Adrenal gland (tissue), 12 donors: ENCODE data around the gene MDFI. TPM values are rescaled to one million over a fixed set of nuclear protein-coding genes. Genes with fewer than 3 reads are reported as not detected.

Experiments used
- DNase-seq, 7 donors: peaks; one replicate each; pipeline ENCODE4 v3.0.0-alpha.2; 2019 to 2020
- H3K27ac ChIP-seq, 5 donors: fragments of 200-600 bp; sonication (generic) in 4 of 5; 1 replicate in 3 of 5; 2 replicates in 2 of 5; pipeline versions ENCODE4 v1.5.1 to v1.8.0; 2016 to 2020; ENCODE audit warnings: mild to moderate bottlenecking in 1 of 5
- H3K27me3 ChIP-seq: fragments of 200-600 bp; 2 replicates; pipeline ENCODE4 v1.8.0; 2021
- H3K36me3 ChIP-seq, 2 donors: fragments of 200-600 bp; replicated peaks in 1 of 2; 1 replicate in 1 of 2; 2 replicates in 1 of 2; pipeline versions ENCODE4 v1.5.1 to v1.8.0; 2018 to 2022
- H3K4me1 ChIP-seq, 2 donors: fragments of 200-600 bp; replicated peaks in 1 of 2; 1 replicate in 1 of 2; 2 replicates in 1 of 2; pipeline versions ENCODE4 v1.5.1 to v1.8.0; 2018 to 2021
- H3K4me3 ChIP-seq, 4 donors: fragments of 200-600 bp; sonication (generic) in 3 of 4; one replicate each; pipeline ENCODE4 v1.5.1; 2016 to 2018
- H3K9me3 ChIP-seq, 3 donors: fragments of 200-600 bp; sonication (generic) in 1 of 3; replicated peaks in 1 of 3; 1 replicate in 2 of 3; 2 replicates in 1 of 3; pipeline versions ENCODE4 v1.5.1 to v1.8.0; 2016 to 2021
- POLR2A ChIP-seq, 2 donors: fragments of 450-650 bp; IDR thresholded peaks; one replicate each; pipeline ENCODE4 v1.6.1; 2017; ENCODE audit warnings: antibody characterized with exemption in 2 of 2, mild to moderate bottlenecking in 2 of 2, moderate library complexity in 1 of 2
- WGBS, 4 donors: extraction: QIAGEN DNeasy Blood & Tissue Kit in 2 of 4; methylation state at CpG; one replicate each; pipeline versions ENCODE4 v1.1.5 to v1.1.7; 2013 to 2017; 5-methylcytosine and 5-hydroxymethylcytosine counted together
- intact Hi-C, 2 donors: fragments of 100-400 bp; cut with DNase I; formaldehyde crosslinking; loops; one replicate each; pipeline versions ENCODE4 v1.14.1 to v1.15.0; 2022 to 2023
- polyA plus RNA-seq, 3 donors: library from polyadenylated mRNA; stranded (reverse); fragments of 200-250 nt in 2 of 3; fragments of 350-450 nt in 1 of 3; fragmentation: Illumina TruSeq in 1 of 3; extraction: RNeasy Lipid Tissue Mini Kit (QIAGEN cat#74804) in 1 of 3; gene quantifications; one replicate each; pipeline ENCODE4 v1.2.3, GENCODE V29; 2013 to 2014
- total RNA-seq, 9 donors: library from RNA; depleted of rRNA in 4 of 9; stranded (reverse); fragments of >200 nt in 4 of 9; fragments of 120-200 nt in 1 of 9; fragmentation: NEBNext Ultra II Directional in 1 of 9; extraction: Animal tissue kit (Norgen Biotek cat#: 25700) in 1 of 9; gene quantifications; one replicate each; pipeline versions ENCODE4 v1.1.0 to v1.2.4, GENCODE V29; 2013 to 2023
- TF ChIP-seq, protein P1 (sequence below), 6 experiments: fragments of 450-650 bp in 4 of 6; fragments of 200-600 bp in 2 of 6; sonication (generic) in 1 of 6; IDR thresholded peaks; 1 replicate in 5 of 6; 2 replicates in 1 of 6; pipeline versions ENCODE4 v1.5.1 to v1.8.0; 2016 to 2021; ENCODE audit warnings: antibody characterized with exemption in 6 of 6, mild to moderate bottlenecking in 2 of 6, moderate library complexity in 1 of 6
- donor health status: healthy with polysubstance abuse.
- donor health status: Bipolar disorder and iron deficiency.
- donor health status: DM: yes; HTN: yes; CAD: no.
- donor health status: DM: no; HTN: no; CAD: no.
- donor health status: DM: no; HTN: no; CAD: no.
- donor health status: DM: yes; HTN: yes; CAD: no.

MDFI gene
- total and polyA plus RNA-seq, 12 donors: 0.44 to 26.6 (median 11.7) TPM

DNA sequence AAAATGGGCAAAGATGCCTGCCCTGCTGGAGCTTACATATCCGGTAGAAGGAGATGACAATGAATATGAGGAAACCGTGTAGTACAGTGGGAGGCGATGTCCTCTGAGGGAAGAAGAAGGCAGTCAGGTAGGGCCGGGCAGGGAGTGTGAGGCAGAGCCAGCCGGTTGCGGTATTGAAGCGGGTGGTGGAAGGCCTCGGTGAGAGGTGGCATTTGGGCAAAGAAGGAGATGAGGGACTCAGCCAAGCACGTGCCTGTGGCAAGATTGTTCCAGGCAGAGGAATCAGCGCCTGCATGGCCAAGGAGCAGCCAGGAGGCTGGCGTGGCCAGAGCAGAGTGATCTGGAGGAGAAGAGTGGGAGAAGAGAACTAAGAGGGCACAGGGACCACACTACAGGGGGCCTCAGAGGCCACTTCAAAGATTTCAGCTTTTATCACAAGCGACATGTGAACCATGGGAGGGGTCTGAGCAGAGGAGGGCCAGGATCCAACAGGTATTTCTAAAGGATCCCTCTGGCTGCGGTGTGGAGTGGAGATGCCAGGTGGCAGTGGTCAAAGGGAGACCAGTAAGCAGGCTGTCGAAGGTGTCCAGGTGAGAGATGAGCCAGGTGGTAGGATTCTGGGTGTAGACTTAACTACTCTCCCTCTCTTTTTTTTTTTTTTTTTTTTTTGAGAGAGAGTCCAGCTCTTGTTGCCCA, 13.8 kb downstream of the MDFI start:
- 86 to 88% (median 86%) methylated on average over 14 of the region's 14 CpGs for WGBS, 4 donors
- Histone ChIP-seq H3K9me3 (no peaks in the 10 kb centered on the region), H3K4me3 (no peak overlapping the region), H3K27ac (no peak overlapping the region), H3K27me3 (no peaks in the 10 kb centered on the region), H3K4me1 (no peaks in the 10 kb centered on the region), H3K36me3 (peaks cover 0 to 3% of the 10 kb centered on the region in 2 donors)
- TF ChIP-seq, protein P1, sequence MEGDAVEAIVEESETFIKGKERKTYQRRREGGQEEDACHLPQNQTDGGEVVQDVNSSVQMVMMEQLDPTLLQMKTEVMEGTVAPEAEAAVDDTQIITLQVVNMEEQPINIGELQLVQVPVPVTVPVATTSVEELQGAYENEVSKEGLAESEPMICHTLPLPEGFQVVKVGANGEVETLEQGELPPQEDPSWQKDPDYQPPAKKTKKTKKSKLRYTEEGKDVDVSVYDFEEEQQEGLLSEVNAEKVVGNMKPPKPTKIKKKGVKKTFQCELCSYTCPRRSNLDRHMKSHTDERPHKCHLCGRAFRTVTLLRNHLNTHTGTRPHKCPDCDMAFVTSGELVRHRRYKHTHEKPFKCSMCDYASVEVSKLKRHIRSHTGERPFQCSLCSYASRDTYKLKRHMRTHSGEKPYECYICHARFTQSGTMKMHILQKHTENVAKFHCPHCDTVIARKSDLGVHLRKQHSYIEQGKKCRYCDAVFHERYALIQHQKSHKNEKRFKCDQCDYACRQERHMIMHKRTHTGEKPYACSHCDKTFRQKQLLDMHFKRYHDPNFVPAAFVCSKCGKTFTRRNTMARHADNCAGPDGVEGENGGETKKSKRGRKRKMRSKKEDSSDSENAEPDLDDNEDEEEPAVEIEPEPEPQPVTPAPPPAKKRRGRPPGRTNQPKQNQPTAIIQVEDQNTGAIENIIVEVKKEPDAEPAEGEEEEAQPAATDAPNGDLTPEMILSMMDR (IDR thresholded peaks at IDR 0.05): no peak
- no peak for TF ChIP-seq POLR2A (IDR thresholded peaks at IDR 0.05)
- intact Hi-C loops: no loop called here
- DNase-seq: no peak

DNA sequence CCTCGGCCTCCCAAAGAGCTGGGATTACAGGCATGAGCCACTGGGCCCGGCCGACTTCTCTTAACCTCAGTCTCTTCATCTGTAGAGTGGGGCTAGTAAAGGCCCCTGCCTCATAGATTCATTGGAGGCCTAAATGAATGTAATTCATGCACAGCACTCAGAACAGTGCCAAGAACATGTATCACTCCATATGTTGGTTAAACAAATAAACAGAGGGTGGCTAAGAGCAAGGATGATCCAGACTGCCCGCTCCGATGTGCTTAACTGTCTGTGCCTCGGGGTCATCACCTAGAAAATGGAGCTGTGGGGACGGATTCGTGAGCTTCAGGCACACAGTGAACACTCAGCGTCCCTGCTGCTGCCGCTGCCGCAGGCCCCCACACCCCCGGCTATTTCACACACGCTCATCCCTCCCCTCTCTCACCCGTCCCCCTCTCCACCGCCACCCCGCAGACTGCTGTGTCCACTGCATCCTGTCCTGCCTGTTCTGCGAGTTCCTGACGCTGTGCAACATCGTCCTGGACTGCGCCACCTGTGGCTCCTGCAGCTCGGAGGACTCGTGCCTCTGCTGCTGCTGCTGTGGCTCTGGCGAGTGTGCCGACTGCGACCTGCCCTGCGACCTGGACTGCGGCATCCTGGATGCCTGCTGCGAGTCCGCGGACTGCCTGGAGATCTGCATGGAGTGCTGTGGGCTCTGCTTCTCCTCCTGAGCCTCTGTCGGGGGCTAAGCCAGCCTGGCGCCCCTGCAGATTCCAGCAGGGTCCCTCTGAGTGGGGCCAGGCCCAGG, 14.8 kb downstream of the MDFI start:
- Histone ChIP-seq H3K4me3 (no peak overlapping the region), H3K4me1 (no peaks in the 10 kb centered on the region), H3K36me3 (peaks cover 0 to 3% of the 10 kb centered on the region in 2 donors), H3K9me3 (no peaks in the 10 kb centered on the region), H3K27ac (no peak overlapping the region), H3K27me3 (no peaks in the 10 kb centered on the region)
- no peak for DNase-seq
- 80 to 87% (median 85%) methylated on average over 15 to 32 of the region's 32 CpGs for WGBS, 4 donors
- intact Hi-C loops: no loop called here
- TF ChIP-seq, protein P1 (IDR thresholded peaks at IDR 0.05): no peak
- TF ChIP-seq POLR2A (IDR thresholded peaks at IDR 0.05): no peak

DNA sequence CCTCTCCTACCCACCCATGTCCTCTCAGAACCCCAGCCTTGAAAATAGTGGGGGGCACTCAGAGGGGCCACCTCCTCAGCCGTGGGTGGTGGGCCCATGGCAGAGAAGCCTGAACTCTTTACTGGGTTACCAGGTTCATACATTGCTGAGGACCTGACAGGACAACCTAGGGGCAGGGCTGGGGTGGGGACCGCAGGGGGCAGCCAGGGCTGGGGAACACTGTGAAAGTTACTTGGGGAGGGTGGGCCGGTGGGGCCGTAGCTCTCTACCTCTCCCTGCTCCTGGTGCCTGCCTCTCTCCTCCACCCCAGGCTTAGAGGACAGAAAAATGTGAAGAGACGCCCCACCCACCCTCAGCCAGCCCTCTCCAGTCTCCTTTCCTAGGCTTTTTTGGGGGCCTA, 15.4 kb downstream of the MDFI start:
- 78 to 83% (median 81%) methylated on average over 2 to 5 of the region's 5 CpGs for WGBS, 4 donors
- no peak for DNase-seq
- Histone ChIP-seq H3K4me1 (no peaks in the 10 kb centered on the region), H3K4me3 (no peak overlapping the region), H3K9me3 (no peaks in the 10 kb centered on the region), H3K36me3 (peaks cover 0 to 3% of the 10 kb centered on the region in 2 donors), H3K27ac (no peak overlapping the region), H3K27me3 (no peaks in the 10 kb centered on the region)
- intact Hi-C loops: no loop called here
- TF ChIP-seq POLR2A (IDR thresholded peaks at IDR 0.05): no peak

DNA sequence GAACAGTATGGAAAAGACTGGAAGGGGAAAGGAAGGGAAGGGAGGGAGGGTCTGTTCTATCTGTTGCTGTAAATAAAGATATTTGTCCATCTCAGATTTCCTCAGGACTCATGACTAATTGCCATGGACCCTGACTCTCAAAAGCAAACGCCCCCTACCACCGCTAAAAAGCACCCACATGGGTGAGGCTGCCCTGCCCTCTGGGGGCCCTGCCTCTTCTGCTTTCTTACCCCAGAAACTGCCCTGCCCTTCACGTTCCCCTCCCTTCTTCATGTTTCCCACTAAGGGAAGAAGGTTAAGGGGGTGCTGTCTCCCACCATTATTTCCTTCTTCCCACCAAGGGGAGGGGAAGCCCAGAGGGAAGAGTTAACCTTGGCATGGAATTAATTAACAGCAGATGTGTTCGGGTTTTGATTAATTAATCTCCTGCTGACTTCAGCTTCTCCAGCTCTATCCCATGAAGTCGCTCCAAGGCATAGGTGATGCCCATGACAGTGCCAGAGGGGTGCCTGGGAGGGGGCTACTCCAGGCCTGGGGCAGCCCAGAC, 16.0 kb downstream of the MDFI start:
- no peak for DNase-seq
- WGBS, 4 donors: 63 to 73% (median 65%) methylated on average over 4 to 5 of the region's 5 CpGs
- H3K9me3 ChIP-seq: no peaks in the 10 kb centered on the region
- no peak overlapping the region for H3K27ac ChIP-seq
- intact Hi-C loops: no loop called here
- TF ChIP-seq, protein P1 (IDR thresholded peaks at IDR 0.05): no peak
- TF ChIP-seq POLR2A (IDR thresholded peaks at IDR 0.05): no peak
- H3K4me3 ChIP-seq: no peak overlapping the region
- peaks cover 0 to 3% of the 10 kb centered on the region in 2 donors for H3K36me3 ChIP-seq
- H3K4me1 ChIP-seq: no peaks in the 10 kb centered on the region
- no peaks in the 10 kb centered on the region for H3K27me3 ChIP-seq
